HG03025 (cell line): ENCODE measurements around the gene PSME2.
A peak's percentile ranks its signal among the peaks of the same experiment; 100 is the strongest.

Source experiments
- ATAC-seq: cut with Tn5 transposase; IDR thresholded peaks from one replicate; pipeline ENCODE4 v1.9.1; 2021; ENCODE audit warnings: mild to moderate bottlenecking, moderate library complexity; ENCODE audit not compliant: unreplicated experiment, low FRiP score

PSME2 gene

GRCh38 chr14:24179961-24180796 is 33.8 kb upstream of the PSME2 start:
- no peak for ATAC-seq

- ATAC-seq = no peak
These were observed 33.0 kb upstream of the PSME2 start for GRCh38 chr14:24179294-24179960.

- ATAC-seq = no peak
These were observed 32.2 kb upstream of the PSME2 start for GRCh38 chr14:24178399-24179178.

DNA sequence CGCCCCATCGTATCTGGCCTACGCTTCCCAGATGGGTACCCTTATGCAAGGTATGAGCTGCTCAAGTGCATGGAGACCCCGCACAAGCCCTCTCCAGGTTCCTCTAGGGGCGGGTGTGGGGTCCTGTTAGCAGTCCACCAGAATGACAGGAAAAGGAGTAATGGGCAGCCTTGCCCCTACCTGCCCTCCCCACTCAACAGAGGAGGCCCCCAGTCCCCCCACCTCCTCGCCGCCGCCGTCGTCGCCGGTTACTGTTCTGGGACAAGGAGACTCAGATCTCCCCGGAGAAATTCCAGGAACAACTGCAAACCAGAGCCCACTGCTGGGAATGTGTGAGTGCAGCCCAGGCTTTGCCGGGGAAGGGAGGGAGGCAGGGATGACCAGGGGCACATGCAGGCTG is 31.5 kb upstream of the PSME2 start:
- ATAC-seq = no peak

DNA sequence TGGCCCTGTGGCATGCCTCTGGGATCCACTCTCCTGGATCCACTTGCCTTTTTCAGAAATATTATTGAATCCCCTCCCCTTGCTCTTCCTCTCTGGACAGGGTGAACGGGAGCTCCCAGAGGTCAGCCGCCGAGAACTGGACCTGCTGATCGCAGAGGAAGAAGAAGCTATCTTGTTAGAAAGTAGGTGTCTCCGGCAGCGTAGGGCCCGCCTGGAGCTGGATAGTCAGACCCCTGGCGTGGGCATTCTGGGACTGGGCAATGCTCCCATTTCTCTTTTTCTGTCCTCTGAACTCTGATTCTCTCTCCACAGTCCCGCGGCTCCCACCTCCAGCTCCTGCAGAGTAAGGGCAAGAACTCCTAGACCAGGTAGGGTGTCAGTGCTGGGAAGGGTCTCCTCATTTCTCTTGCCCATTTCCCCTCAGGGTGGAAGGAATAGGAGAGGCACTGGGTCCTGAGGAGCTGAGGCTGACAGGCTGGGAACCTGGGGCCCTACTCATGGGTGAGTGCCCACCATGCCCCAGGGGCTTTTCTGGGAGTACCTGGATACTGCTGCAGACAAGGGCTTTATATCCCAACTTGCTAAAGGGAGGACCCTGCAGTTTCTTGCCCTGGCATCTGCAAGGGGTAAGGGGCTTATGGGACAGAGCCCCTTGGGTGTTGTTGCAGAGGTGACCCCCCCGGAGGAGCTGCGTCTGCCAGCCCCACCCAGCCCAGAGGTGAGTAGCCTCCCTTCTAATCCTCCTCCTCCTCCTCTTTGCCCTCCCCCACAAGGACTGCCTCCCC is 30.8 kb upstream of the PSME2 start:
- no peak for ATAC-seq

GRCh38 chr14:24176599-24176998 is 30.2 kb upstream of the PSME2 start:
- no peak for ATAC-seq

DNA sequence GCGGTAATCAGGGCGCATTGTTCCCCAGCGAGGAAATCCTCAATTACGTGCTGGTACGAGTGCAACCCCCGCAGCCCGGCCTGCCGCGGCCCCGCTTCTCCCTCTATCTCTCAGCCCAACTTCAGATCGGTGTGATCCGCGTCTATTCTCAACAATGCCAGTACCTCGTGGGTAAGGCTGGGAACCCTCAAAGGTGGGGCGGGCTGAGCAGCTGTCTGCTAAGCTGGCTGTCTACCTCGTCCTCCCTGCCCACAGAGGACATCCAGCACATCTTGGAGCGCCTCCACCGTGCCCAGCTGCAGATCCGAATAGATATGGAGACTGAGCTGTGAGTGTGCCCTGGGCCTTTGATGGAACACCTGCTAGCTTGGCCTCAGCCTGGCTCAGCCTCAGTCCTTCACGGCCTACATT is 26.5 kb upstream of the PSME2 start:
- ATAC-seq = no peak

GRCh38 chr14:24172261-24172860 is 26.0 kb upstream of the PSME2 start:
- no peak for ATAC-seq

- peak; percentile 72 for ATAC-seq
These were observed 25.2 kb upstream of the PSME2 start, which contains the start of gene REC8 for GRCh38 chr14:24171422-24172260. REC8 (plus strand) TSS chr14:24172080; CDS start chr14:24172553, 473 bp downstream.

DNA sequence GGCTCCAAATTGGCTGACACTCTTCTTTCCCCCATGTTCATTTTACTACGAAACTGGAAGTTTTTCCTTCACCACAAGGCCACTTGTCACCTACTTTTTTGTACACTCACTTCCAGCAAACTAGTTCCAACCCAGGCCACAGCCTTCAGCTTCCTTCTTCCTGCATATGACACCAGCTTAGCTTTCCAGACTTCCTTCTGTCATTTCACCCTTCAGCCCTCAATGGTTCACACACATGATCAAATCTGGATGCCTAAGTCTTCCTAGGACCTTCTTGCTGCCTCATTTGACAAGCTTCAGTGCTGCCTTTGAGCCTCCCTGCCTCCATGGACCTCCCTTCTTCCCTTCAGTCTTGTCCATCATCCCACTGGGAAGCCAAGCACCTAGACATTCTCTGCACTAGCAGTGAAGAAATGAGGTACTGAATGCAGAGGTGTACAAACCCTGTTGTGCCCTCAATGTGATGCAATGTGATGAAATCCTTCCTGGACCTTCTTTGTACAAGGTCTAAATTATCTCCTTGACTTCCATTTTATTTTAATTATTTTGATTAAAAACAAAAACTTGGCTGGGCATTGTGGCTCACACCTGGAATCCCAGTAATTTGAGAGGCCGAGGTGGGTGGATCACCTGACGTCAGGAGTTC is 21.2 kb upstream of the PSME2 start:
- ATAC-seq = no peak

DNA sequence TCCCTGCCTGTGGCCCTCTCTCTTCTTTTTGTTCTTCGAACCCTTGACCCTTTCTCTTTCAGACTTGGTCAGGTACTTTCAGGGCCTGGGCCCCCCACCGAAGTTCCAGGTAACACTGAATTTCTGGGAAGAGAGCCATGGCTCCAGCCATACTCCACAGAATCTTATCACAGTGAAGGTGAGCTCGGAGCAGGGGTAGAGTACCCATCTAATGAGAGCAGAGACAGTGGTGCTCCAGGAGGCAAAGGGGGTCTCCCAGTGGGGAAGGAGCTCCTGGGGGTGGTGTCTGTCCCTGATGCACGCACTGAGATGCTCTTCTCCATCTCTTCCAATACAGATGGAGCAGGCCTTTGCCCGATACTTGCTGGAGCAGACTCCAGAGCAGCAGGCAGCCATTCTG is 19.4 kb upstream of the PSME2 start:
- ATAC-seq = no peak

- ATAC-seq = no peak
These were observed 18.1 kb upstream of the PSME2 start for GRCh38 chr14:24164518-24164991.

DNA sequence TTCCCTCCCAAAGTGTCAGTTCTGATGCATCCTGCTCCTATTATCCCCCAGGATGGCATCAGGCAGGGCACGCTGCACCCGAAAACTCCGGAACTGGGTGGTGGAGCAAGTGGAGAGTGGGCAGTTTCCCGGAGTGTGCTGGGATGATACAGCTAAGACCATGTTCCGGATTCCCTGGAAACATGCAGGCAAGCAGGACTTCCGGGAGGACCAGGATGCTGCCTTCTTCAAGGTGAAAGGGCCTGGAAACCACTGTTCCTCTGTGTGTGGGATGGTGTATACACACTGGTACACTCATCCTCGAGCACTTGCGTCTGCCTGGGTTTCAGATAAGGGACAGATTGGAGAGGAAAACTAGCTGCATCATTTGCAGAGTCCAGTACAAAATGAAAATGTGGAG is 15.7 kb upstream of the PSME2 start:
- ATAC-seq = no peak

DNA sequence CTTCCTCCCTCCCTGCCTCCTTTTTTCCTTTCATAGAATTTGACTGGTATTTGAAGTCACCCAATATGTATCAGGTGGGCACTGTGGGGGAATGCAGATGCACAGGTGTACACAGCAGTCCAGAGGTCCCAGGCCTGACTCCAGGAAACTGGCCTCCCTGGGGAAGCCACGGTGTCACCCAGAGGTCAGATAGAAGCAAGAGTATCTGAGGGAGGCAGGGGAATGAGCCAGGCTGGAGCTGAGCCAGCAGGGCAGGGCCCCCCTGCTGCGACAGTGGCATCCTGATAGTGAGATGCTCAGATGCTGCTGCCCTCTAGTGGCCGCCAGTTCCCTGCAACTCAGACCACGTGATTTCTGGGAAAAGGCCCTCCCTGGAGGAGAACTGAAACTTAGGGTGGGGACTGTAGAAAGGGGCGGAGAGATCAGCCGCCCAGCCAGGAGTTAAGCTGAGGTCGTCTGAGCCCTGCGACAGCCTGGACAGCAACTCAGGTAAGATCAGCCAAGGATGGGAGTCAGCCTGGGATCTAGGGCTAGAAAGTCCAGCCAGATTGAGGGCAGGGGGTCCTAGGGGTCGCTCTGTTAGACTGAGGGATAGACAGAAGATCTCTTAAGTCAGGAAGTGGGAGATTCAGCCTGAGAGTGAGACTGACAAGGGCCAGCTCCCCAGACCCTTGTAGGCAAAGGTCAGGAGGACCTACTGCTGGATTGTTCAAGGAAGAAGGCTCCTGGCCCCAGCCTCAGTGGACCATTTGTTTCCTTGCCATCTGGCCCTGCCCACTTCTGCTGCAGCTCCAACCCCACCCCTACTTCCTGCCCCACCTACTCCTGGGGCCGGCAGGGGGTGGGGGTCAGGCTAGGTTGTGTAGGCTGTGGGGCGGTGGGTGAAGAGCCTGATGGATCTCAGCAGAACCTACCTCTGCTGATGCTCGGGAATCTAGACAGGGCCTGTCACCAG is 14.7 kb upstream of the PSME2 start, which contains the start of gene IRF9:
TSS of gene IRF9 (plus strand) at position 416 of the 955 bp plus-strand sequence. CDS start 880 bp downstream, outside the sequence.
- ATAC-seq = peak; percentile 80

DNA sequence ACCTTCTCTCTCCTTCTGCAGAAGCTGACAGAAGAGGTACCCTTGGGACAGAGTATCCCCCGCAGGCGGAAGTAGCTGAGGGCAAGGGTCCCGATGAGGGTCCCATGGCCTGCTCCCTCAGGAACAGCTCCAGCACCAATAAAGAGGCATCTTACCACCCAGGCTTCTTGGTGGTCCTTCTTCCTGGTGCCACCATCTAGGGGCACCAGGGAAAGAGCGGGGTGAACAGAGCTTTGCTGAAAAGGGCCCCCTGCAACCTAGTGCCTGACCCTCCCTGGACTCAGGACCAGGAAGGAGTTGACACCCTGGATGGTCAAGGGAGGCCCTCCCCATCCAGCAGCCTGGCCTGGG is 14.1 kb upstream of the PSME2 start:
- ATAC-seq = peak; percentile 3

DNA sequence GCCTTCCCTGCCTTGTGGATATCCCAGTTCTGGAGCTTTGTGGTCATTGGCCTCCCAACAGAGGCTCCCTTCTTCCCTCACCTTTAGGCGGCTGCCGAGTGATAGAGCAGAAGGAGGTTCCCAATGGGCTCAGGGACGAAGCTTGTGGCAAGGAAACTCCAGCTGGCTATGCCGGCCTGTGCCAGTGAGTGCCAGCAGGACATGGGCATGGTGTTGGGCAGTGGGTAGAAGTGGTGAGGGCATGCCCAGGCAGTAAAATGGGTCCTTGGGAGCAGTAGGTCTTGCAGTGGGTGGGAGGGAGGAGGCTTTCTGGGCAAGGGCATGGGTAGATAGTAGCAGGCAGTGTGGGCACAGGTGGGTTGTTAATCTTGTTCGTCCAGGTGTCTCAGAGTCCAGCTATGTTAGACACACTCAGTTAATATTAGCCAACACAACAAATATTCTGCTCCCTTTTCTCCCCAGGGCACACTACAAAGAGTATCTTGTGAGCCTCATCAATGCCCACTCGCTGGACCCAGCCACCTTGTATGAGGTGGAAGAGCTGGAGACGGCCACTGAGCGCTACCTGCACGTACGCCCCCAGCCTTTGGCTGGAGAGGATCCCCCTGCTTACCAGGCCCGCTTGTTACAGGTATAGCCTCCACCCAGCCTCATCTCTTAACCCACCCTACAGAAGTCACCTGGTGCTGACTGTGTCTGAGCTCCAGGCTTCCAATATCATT is 13.5 kb upstream of the PSME2 start:
- no peak for ATAC-seq

- ATAC-seq = no peak
These were observed 10.9 kb upstream of the PSME2 start for GRCh38 chr14:24157331-24157730.
